Colonic mucosa (tissue), 4 donors: ENCODE measurements around the gene JMJD4. TPM values are rescaled to one million over a fixed set of nuclear protein-coding genes. Genes with fewer than 3 reads are reported as not detected.

Experiments used
- DNase-seq: peaks from one replicate; pipeline ENCODE4 v3.0.0-alpha.2; 2020
- H3K27ac ChIP-seq: fragments of 200-600 bp; one replicate; pipeline ENCODE4 v1.8.0; 2021
- H3K27me3 ChIP-seq: fragments of 200-600 bp; one replicate; pipeline ENCODE4 v1.8.0; 2021
- H3K36me3 ChIP-seq: fragments of 200-600 bp; one replicate; pipeline ENCODE4 v1.8.0; 2021
- H3K4me1 ChIP-seq: fragments of 200-600 bp; one replicate; pipeline ENCODE4 v1.8.0; 2021; ENCODE audit warnings: mild to moderate bottlenecking
- H3K4me3 ChIP-seq: fragments of 200-600 bp; one replicate; pipeline ENCODE4 v1.8.0; 2021
- H3K9ac ChIP-seq, 2 donors: one replicate each; pipeline ENCODE4 v1.7.0; 2013; ENCODE audit warnings: control low read depth in 2 of 2, low read depth in 2 of 2, low read length in 2 of 2
- H3K9me3 ChIP-seq: fragments of 200-600 bp; one replicate; pipeline ENCODE4 v1.8.0; 2021
- intact Hi-C: fragments of 100-400 bp; cut with DNase I; formaldehyde crosslinking; loops from one replicate; pipeline ENCODE4 v1.14.1; 2022
- total RNA-seq, 2 donors: library from RNA; stranded (reverse); fragmentation: NEBNext Ultra II Directional in 1 of 2; extraction: Animal tissue kit (Norgen Biotek cat#: 25700) in 1 of 2; gene quantifications; one replicate each; pipeline ENCODE4 v1.2.1, GENCODE V29; 2021
- TF ChIP-seq, protein P1 (sequence below): fragments of 200-600 bp; IDR thresholded peaks from one replicate; pipeline ENCODE4 v1.8.0; 2022; ENCODE audit warnings: antibody characterized with exemption, mild to moderate bottlenecking
- donor health status: healthy.
- donor health status: DM: no; HTN: no; CAD: no.
- donor health status: DM: no; HTN: no; CAD: no.

The JMJD4 gene
- total RNA-seq, 2 donors from 2014 or later: 9.0 to 16.0 TPM

DNA sequence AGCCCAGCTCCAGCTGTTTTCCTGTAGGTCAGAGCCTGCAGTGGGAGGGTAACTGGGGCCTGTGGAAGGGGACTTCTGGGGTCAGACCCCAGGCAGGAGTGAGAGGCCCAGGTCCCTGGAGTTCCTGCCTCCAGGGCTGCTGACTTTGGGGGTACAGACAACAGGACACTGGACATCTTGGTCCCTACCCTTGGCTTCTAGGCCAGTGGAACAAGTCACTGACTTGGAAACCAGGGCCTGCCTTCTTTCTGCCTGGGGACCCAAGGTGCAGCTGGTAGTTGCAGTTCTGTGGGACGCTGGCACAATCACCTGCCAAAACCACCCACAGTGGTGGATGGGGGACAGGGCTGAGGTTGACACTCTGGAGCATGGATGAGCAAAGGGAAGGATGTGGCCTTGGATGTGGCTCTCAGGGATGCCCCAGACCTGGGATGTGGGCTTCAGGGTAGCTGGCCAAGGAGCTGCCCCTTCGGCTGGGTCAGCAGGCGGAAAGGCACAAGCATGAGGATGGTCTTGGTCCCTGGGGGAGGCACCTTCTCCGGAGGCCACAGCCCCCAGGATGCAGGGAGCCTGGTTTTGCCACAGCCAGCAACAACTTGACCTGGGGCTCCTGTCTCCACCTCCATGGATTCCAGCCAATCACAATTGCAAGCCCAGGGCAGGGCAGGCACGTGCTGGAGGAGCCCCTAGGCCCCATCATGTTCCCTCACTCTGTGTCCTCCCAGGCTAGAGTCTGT lies 5.8 kb downstream of the JMJD4 start:
- no peak overlapping the region for H3K27ac ChIP-seq
- H3K4me1 ChIP-seq: peaks cover 14% of the 10 kb centered on the region
- H3K9me3 ChIP-seq: no peaks in the 10 kb centered on the region
- intact Hi-C loops: no loop called here
- peak overlapping the region; percentile 39 to 71 for H3K9ac ChIP-seq
- TF ChIP-seq, protein P1, sequence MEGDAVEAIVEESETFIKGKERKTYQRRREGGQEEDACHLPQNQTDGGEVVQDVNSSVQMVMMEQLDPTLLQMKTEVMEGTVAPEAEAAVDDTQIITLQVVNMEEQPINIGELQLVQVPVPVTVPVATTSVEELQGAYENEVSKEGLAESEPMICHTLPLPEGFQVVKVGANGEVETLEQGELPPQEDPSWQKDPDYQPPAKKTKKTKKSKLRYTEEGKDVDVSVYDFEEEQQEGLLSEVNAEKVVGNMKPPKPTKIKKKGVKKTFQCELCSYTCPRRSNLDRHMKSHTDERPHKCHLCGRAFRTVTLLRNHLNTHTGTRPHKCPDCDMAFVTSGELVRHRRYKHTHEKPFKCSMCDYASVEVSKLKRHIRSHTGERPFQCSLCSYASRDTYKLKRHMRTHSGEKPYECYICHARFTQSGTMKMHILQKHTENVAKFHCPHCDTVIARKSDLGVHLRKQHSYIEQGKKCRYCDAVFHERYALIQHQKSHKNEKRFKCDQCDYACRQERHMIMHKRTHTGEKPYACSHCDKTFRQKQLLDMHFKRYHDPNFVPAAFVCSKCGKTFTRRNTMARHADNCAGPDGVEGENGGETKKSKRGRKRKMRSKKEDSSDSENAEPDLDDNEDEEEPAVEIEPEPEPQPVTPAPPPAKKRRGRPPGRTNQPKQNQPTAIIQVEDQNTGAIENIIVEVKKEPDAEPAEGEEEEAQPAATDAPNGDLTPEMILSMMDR: no peak
- no peak for DNase-seq
- H3K4me3 ChIP-seq: peak overlapping the region; percentile 50
- peaks cover 13% of the 10 kb centered on the region for H3K36me3 ChIP-seq
- no peaks in the 10 kb centered on the region for H3K27me3 ChIP-seq

DNA sequence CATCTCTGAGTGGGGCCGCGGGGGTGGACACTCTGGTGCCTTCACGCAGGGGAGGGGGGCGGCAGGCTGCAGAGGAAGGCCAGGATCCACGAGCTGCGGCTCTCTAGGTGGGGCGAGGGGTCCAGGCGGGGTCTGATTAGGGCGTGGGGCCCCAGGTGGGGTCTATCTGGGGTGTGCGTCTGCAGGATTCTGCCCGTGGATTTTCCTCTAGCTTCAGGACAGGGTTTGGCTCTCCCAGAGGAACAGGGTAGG lies 6.3 kb downstream of the JMJD4 start:
- H3K9ac ChIP-seq: peak overlapping the region; percentile 57 to 71
- TF ChIP-seq, protein P1: no peak
- no peak for DNase-seq

DNA sequence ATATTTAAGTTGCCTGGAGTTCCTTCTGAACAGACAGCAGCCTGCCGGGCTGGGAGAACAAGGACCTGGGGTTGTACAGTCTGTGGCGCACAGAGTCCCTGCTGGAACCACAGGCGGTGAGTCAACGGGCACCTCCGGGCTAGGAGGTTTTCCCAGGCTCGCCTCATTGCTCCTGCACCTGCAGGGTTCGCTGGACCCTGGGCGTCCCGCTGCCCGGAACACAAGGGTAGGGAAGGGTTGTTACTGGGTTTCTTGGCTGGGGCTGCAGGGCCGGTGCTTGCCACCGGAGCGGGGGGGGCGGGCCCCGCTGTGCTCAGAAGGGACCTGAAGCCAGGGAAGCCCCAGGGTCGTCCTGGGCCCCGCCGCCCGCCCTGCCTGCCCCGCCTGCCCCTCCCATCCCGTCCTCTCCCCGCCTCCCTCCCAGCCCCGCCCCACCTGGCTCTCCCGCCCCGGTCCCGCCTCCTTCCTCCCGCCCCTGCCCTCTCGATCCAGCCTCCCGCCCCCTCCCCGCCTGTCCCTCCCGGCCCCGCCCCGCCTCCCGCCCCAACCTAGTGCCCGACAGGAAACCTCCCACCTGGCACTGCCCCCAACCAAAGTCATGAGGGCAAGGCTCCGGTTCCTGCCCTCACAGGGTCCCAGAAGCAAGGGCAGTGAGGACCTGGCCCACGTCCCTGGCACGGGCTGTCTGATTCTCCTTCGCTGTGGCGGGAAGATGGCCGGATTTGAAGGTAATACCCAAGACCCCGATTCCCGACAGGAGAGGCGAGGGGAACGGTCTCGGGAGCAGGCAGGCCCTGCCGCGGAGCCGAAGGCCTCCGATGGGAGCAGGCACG lies 6.8 kb downstream of the JMJD4 start:
- intact Hi-C loops: no loop called here
- no peaks in the 10 kb centered on the region for H3K9me3 ChIP-seq
- H3K36me3 ChIP-seq: peaks cover 13% of the 10 kb centered on the region
- peak overlapping the region; percentile 33 for H3K27ac ChIP-seq
- peak; percentile 88 for DNase-seq
- H3K4me3 ChIP-seq: peak overlapping the region; percentile 50
- peaks cover 8% of the 10 kb centered on the region for H3K4me1 ChIP-seq
- TF ChIP-seq, protein P1: no peak
- peak overlapping the region; percentile 57 to 71 for H3K9ac ChIP-seq
- H3K27me3 ChIP-seq: no peaks in the 10 kb centered on the region

More for the DNA sequence above, 6.3 kb downstream of the JMJD4 start:
- no peak overlapping the region for H3K27ac ChIP-seq
- intact Hi-C loops: no loop called here
- H3K4me3 ChIP-seq: peak overlapping the region; percentile 50
- H3K4me1 ChIP-seq: peaks cover 12% of the 10 kb centered on the region
- no peaks in the 10 kb centered on the region for H3K9me3 ChIP-seq
- H3K36me3 ChIP-seq: peaks cover 13% of the 10 kb centered on the region
- no peaks in the 10 kb centered on the region for H3K27me3 ChIP-seq

DNA sequence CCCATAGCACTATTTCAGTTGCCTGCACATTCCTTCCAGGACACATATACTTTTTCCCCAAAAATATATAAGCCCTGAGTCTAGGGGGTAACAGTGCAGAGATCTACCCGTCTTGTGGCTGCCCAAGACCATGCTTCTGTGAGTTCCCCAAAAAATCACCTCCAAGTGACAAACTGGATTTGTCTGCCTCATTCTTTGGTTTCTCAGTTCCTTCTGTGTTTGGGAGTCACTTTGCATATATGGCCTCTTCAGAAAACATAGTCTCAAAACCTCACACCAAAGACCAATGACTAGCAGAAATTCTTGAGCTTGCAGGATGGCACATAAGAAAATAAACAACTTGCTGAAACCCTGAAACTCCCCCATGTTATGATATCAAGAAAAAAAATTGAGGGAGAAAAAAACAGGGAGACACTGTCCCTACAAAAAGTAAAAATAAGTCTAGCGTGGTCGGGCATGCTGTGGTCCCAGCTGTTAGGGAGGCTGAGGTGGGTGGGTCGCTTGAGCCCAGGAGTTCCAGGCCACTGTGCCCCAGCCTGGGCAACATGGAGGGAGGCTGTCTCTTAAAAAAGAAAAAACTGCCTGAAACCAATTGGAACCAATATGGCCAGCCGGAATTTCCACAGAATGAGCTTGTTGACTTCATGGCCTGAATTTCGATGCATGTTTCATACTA lies 8.0 kb downstream of the JMJD4 start:
- H3K4me3 ChIP-seq: no peak overlapping the region
- H3K36me3 ChIP-seq: peaks cover 9% of the 10 kb centered on the region
- no peaks in the 10 kb centered on the region for H3K9me3 ChIP-seq
- intact Hi-C loops: no loop called here
- peaks cover 8% of the 10 kb centered on the region for H3K4me1 ChIP-seq
- no peak overlapping the region for H3K27ac ChIP-seq
- TF ChIP-seq, protein P1: no peak
- H3K27me3 ChIP-seq: no peaks in the 10 kb centered on the region
- no peak overlapping the region for H3K9ac ChIP-seq
- no peak for DNase-seq

DNA sequence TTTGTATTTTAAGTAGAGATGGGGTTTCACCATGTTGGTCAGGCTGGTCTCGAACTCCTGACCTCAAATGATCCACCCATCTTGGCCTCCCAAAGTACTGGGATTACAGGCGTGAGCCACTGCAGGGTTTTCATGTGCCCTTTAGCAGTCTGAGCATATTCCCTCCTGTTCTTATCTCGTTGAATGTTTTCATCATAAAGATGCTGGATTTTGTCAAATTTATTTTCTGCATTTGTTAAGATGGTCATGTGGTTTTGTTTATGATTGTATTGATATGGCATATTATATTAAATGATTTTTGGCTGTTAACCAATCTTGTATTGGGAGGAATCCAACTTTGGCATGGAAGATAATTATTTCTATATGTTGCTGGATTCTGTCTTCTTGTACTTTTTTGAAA lies 8.8 kb downstream of the JMJD4 start:
- no peak overlapping the region for H3K27ac ChIP-seq
- peaks cover 1% of the 10 kb centered on the region for H3K36me3 ChIP-seq
- no peaks in the 10 kb centered on the region for H3K27me3 ChIP-seq
- H3K4me1 ChIP-seq: peaks cover 8% of the 10 kb centered on the region
- TF ChIP-seq, protein P1: no peak
- H3K9me3 ChIP-seq: no peaks in the 10 kb centered on the region
- H3K4me3 ChIP-seq: no peak overlapping the region
- no peak overlapping the region for H3K9ac ChIP-seq
- no peak for DNase-seq
- intact Hi-C loops: no loop called here
